GM19025 (cell line): ENCODE measurements around the gene ZNF862.

Source experiments
- ATAC-seq: cut with Tn5 transposase; IDR thresholded peaks from one replicate; pipeline ENCODE4 v1.9.1; 2021; ENCODE audit warnings: mild to moderate bottlenecking, low read depth, moderate library complexity; ENCODE audit not compliant: unreplicated experiment

The ZNF862 gene

GRCh38 chr7:149864023-149864422 is 25.8 kb downstream of the ZNF862 start:
- ATAC-seq: no peak

GRCh38 chr7:149864751-149865150 is 26.6 kb downstream of the ZNF862 start:
- no peak for ATAC-seq

- ATAC-seq: no peak
Measured at GRCh38 chr7:149865437-149865836, 27.3 kb downstream of the ZNF862 start.

- ATAC-seq: no peak
Measured at GRCh38 chr7:149866139-149866778, 28.1 kb downstream of the ZNF862 start.

- no peak for ATAC-seq
Measured at GRCh38 chr7:149866779-149867447, 28.7 kb downstream of the ZNF862 start.

- ATAC-seq: no peak
Measured at GRCh38 chr7:149867762-149868622, 29.8 kb downstream of the ZNF862 start.

- ATAC-seq: no peak
Measured at GRCh38 chr7:149868623-149869290, 30.6 kb downstream of the ZNF862 start.

- ATAC-seq: no peak
Measured at GRCh38 chr7:149869291-149869650, 31.1 kb downstream of the ZNF862 start.

GRCh38 chr7:149869867-149870266 is 31.7 kb downstream of the ZNF862 start:
- ATAC-seq: no peak

GRCh38 chr7:149870274-149870673 is 32.1 kb downstream of the ZNF862 start:
- ATAC-seq: no peak

- ATAC-seq: no peak
Measured at GRCh38 chr7:149870701-149871483, 32.7 kb downstream of the ZNF862 start.

GRCh38 chr7:149871576-149871975 is 33.4 kb downstream of the ZNF862 start:
- no peak for ATAC-seq

GRCh38 chr7:149872419-149873073 is 34.4 kb downstream of the ZNF862 start:
- no peak for ATAC-seq

- peak; percentile 93 for ATAC-seq
Measured at GRCh38 chr7:149873074-149873969, 35.1 kb downstream of the ZNF862 start, which contains the start of gene ATP6V0E2. TSS of gene ATP6V0E2 (plus strand) at chr7:149873969. CDS start at chr7:149874066, 97 bp downstream.

GRCh38 chr7:149873970-149874643 is 35.9 kb downstream of the ZNF862 start:
- peak; percentile 24 for ATAC-seq

- no peak for ATAC-seq
Measured at GRCh38 chr7:149874644-149875028, 36.5 kb downstream of the ZNF862 start.

- no peak for ATAC-seq
Measured at GRCh38 chr7:149875396-149875795, 37.2 kb downstream of the ZNF862 start.
